GM12892 (cell line): ENCODE results near the gene ENDOV.

Source experiments
- POLR2A ChIP-seq: IDR thresholded peaks from 2 replicates; pipeline ENCODE4 v1.6.1; 2011; ENCODE audit warnings: low read depth, low read length, control low read depth
- POLR2AphosphoS5 ChIP-seq: IDR thresholded peaks from 2 replicates; pipeline ENCODE4 v1.6.1; 2011; ENCODE audit warnings: low read depth, low read length, control low read depth

- TF ChIP-seq POLR2A (no peak), POLR2AphosphoS5 (no peak)
These were observed 63.7 kb downstream of the ENDOV start for GRCh38 chr17:80478487-80479245.
